ENCODE measurements around the gene CHCT1. TPM values are rescaled to one million over a fixed set of nuclear protein-coding genes. Genes with fewer than 3 reads are reported as not detected.

The CHCT1 gene
- total RNA-seq, 1 donor from 2014 or later = not detected

DNA sequence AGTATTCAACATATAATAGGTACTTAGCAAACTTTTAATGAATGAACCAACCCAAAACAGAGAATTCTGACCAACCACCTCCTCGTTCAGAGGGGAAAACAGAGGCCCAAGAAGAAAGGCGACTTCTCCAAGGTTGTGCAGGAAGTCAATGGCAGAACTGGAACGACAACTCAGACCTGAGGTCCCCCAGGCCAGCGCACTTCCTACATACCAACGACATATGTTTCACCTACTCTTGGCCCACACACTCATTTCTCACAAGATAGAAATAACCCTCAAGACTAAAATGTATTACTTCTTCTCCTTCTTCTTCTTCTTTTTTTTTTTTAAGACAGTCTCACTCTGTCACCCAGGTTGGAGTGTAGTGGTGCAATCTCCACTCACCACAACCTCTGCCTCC lies 14.4 kb downstream of the CHCT1 start:
- no peak for FAIRE-seq
- no peak for DNase-seq (ENCODE audit: low spot score in 2 of 2)

GRCh38 chr17:60439501-60439900 lies 17.2 kb downstream of the CHCT1 start:
- DNase-seq (ENCODE audit: low spot score in 2 of 2) (no peak), FAIRE-seq (no peak)

DNA sequence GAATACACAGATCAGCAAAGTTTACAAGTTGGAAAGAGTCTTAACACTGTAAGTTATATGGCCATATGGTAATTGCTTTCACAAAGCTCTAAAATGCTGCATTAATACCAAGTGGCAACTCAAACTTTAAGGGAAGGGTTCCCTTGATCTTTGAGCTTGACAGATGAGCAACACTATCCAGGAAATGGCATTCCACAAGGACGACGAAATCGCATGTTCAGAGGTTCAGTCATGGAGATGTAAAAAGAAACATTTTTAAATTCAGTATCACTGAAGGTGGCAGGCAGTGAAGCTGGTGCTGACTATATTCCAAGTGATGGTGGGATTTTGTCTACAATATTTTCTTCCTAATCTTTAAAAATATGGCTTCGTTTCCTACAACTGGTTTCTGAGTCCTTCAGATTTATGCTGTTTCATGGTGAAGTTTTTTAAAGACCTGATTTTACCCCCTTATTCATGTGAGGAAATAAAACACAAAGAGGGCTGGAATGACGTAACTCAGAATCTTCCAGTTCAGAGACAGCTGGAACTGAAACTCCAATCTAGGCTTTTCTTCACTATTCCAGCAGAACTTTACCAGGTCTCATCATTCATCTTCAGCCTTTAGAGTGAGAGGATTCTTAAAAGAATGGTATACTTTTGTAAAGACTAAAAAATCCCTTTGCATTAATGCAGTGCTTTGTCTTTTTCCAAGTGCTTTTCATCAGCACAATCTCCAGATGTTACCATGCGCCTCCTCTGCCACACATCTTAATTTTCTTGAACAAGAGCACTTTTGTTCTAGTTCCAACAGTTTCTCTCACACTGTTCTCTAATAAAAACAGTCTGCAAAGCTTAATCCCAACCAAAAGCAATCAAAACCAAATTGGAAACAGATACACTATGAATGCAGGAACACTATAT lies 20.2 kb downstream of the CHCT1 start:
- FAIRE-seq (no peak), DNase-seq (ENCODE audit: low spot score in 2 of 2) (no peak)

- no peak for FAIRE-seq
These were observed 21.4 kb downstream of the CHCT1 start for GRCh38 chr17:60443713-60444112.

DNA sequence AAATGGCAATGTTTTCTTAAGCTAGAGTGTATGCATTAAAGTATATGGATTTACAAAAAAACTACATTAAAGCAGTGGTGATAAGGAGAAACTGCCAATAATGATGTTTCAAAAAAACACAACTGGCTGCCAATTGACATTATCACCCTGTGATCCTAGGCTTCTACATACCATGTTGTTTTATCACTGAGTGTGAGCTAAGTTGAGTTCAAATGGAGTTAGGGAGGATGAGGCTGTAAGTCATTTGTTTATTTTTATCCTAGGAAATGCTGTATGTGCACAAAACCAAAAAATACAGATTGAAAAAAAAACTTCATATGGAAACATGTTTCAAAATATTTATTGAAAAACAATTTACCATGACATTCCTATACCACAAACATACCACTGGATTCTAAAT lies 22.9 kb downstream of the CHCT1 start:
- DNase-seq (ENCODE audit: low spot score in 2 of 2) (no peak), FAIRE-seq (no peak)

More at GRCh38 chr17:60443713-60444112, 21.4 kb downstream of the CHCT1 start:
- no peak for DNase-seq (ENCODE audit: low spot score in 2 of 2)

GRCh38 chr17:60447375-60447774 lies 25.1 kb downstream of the CHCT1 start:
- no peak for FAIRE-seq
- no peak for DNase-seq (ENCODE audit: low spot score in 2 of 2)

GRCh38 chr17:60451071-60451470 lies 28.8 kb downstream of the CHCT1 start:
- no peak for DNase-seq (ENCODE audit: low spot score in 2 of 2)
- FAIRE-seq = no peak

GRCh38 chr17:60451965-60452364 lies 29.7 kb downstream of the CHCT1 start:
- no peak for FAIRE-seq
- DNase-seq (ENCODE audit: low spot score in 2 of 2) = no peak

- DNase-seq (ENCODE audit: low spot score in 2 of 2) = no peak
- no peak for FAIRE-seq
These were observed 33.1 kb downstream of the CHCT1 start for GRCh38 chr17:60455378-60455777.

DNA sequence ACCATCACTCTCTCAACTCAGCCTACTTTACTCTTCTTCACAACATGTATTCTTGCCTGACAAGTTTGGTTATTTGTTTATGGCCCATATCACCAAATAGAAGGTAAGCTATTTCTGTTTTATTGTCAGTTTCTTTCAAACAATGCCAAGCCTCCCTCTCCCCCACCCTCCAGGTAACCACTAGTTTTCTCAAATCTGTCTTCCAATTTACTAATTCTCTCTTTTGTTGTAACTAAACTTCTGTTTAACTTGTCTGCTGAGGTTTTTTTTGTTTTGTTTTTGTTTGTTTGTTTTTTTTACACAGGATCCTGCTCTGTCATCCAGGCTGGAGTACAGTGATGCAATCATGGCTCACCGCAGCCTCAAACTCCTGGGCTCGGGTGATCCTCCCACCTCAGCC lies 34.9 kb downstream of the CHCT1 start:
- no peak for FAIRE-seq
- DNase-seq (ENCODE audit: low spot score in 2 of 2) = no peak

DNA sequence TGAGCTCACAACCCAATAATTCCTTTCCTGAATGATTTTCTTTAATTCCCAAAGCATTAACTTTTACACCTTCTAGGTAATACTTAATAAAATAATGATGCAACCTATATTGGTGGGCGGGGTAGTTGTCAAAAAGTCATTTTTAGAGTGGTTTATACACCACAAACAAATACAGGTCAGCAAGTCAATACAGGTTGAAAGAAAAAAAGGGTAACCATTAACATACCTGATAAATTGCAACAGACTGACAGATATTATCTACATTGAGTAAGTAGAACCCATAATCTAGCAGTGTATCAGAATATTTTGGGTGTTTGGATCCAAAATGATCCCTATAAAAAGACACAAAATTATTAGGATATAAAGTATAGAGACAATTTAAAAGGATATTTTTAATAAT lies 39.3 kb downstream of the CHCT1 start:
- DNase-seq (ENCODE audit: low spot score in 2 of 2) = no peak
- FAIRE-seq = no peak

GRCh38 chr17:60463157-60463835 lies 41.0 kb downstream of the CHCT1 start:
- DNase-seq (ENCODE audit: low spot score in 2 of 2) (no peak), FAIRE-seq (no peak)

- no peak for FAIRE-seq
These were observed 42.1 kb downstream of the CHCT1 start for GRCh38 chr17:60464343-60464742.

DNA sequence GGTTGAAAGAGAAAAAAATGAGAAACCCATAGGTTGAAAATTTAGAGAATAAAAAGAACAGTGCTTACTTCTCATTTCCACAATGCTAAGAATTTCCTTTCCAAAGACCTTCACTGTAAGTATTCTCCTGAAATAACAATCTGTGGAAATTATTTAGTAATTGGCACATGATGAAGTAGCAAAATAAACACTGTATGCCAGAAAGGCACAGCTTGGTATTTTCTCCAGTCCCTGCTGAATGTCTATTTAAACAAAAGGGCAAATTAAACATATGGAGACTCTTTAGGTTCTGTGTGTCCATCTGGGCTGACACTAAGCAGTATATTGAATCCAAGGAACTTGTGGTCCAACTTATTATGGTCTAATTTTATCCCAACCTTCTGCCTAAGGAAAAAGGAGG lies 46.1 kb downstream of the CHCT1 start:
- no peak for FAIRE-seq
- DNase-seq (ENCODE audit: low spot score in 2 of 2) = no peak

More at GRCh38 chr17:60464343-60464742, 42.1 kb downstream of the CHCT1 start:
- DNase-seq (ENCODE audit: low spot score in 2 of 2) = no peak

- no peak for DNase-seq (ENCODE audit: low spot score in 2 of 2)
- no peak for FAIRE-seq
These were observed 49.2 kb downstream of the CHCT1 start for GRCh38 chr17:60471451-60471850.

GRCh38 chr17:60472449-60472848 lies 50.2 kb downstream of the CHCT1 start:
- no peak for DNase-seq (ENCODE audit: low spot score in 2 of 2)
- no peak for FAIRE-seq

- DNase-seq (ENCODE audit: low spot score in 2 of 2) = no peak
- FAIRE-seq = no peak
These were observed 51.5 kb downstream of the CHCT1 start for GRCh38 chr17:60473788-60474187.

Other genes with a start within 250 kb of the CHCT1 start
- 91.7 TPM for gene USP32, start 30.4 kb upstream of the CHCT1 start, total RNA-seq
- gene APPBP2, start 103.8 kb downstream of the CHCT1 start, total RNA-seq = 72.2 TPM
- gene PPM1D, start 177.7 kb downstream of the CHCT1 start, total RNA-seq = 13.0 TPM